Fibroblast of lung (primary cell): ENCODE measurements around the gene WRAP73.

ENCODE experiments used
- CTCF ChIP-seq, 2 donors: IDR thresholded peaks in 1 of 2; conservative IDR thresholded peaks in 1 of 2; 1 replicate in 1 of 2; 2 replicates in 1 of 2; pipeline ENCODE4 v1.5.1; 2011 to 2012; ENCODE audit warnings: low read length in 2 of 2, control low read depth in 1 of 2, inconsistent platforms in 1 of 2, low read depth in 1 of 2, mild to moderate bottlenecking in 1 of 2
- EZH2 ChIP-seq: IDR thresholded peaks from 2 replicates; pipeline ENCODE4 v1.5.1; 2012; ENCODE audit warnings: low read length, control low read depth, mild to moderate bottlenecking; ENCODE audit errors: missing control alignments

- TF ChIP-seq CTCF (conservative IDR thresholded peaks at IDR 0.05 in 1 of 2, IDR thresholded peaks at IDR 0.05 in 1 of 2; ENCODE audit: low read depth in 1 of 2, low read length in 2 of 2) (no peak), EZH2 (no peak)
These were observed 21.7 kb upstream of the WRAP73 start for GRCh38 chr1:3671371-3672180.
